Measurements from ENCODE around the gene PPP6R3. TPM values are rescaled to one million over a fixed set of nuclear protein-coding genes. Genes with fewer than 3 reads are reported as not detected.
"Not testable (repeated sequence)": the region's sequence is repeated elsewhere in the genome, so short reads cannot be mapped to it uniquely, and the experiment has no call there.

PPP6R3 gene
- total RNA-seq, 4 donors from 2014 or later, result 103 to 150 (median 119) TPM

GRCh38 chr11:68632802-68633201 lies 172.2 kb downstream of the PPP6R3 start:
- TF ChIP-seq, protein P1, sequence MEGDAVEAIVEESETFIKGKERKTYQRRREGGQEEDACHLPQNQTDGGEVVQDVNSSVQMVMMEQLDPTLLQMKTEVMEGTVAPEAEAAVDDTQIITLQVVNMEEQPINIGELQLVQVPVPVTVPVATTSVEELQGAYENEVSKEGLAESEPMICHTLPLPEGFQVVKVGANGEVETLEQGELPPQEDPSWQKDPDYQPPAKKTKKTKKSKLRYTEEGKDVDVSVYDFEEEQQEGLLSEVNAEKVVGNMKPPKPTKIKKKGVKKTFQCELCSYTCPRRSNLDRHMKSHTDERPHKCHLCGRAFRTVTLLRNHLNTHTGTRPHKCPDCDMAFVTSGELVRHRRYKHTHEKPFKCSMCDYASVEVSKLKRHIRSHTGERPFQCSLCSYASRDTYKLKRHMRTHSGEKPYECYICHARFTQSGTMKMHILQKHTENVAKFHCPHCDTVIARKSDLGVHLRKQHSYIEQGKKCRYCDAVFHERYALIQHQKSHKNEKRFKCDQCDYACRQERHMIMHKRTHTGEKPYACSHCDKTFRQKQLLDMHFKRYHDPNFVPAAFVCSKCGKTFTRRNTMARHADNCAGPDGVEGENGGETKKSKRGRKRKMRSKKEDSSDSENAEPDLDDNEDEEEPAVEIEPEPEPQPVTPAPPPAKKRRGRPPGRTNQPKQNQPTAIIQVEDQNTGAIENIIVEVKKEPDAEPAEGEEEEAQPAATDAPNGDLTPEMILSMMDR (IDR thresholded peaks at IDR 0.05), result peak in 1 of 5 experiments; percentile 11
- no peak for TF ChIP-seq POLR2A (IDR thresholded peaks at IDR 0.05)
- no peaks in the 10 kb centered on the region for H3K36me3 ChIP-seq
- 57 to 59% methylated on average over 6 of the region's 6 CpGs for WGBS, 2 donors
- no peak for DNase-seq (ENCODE audit: low spot score in 2 of 2)
- H3K4me3 ChIP-seq, result no peak overlapping the region
- H3K9me3 ChIP-seq, result no peaks in the 10 kb centered on the region
- no peaks in the 10 kb centered on the region for H3K27me3 ChIP-seq
- H3K4me1 ChIP-seq, result no peaks in the 10 kb centered on the region
- no peak overlapping the region for H3K27ac ChIP-seq

- H3K36me3 ChIP-seq; DNase-seq (ENCODE audit: low spot score in 2 of 2); H3K27ac ChIP-seq; H3K27me3 ChIP-seq; H3K4me1 ChIP-seq; H3K9me3 ChIP-seq; H3K4me3 ChIP-seq: not testable (repeated sequence)
- 82 to 88% methylated on average over 6 to 7 of the region's 7 CpGs for WGBS, 2 donors
These were observed 174.1 kb downstream of the PPP6R3 start for GRCh38 chr11:68634606-68635005.

GRCh38 chr11:68635172-68635571 lies 174.6 kb downstream of the PPP6R3 start:
- not testable (repeated sequence) for H3K27ac ChIP-seq; H3K4me3 ChIP-seq; DNase-seq (ENCODE audit: low spot score in 2 of 2); H3K27me3 ChIP-seq; H3K4me1 ChIP-seq; H3K36me3 ChIP-seq; H3K9me3 ChIP-seq
- WGBS, 2 donors, result 57 to 83% methylated on average over 5 to 7 of the region's 7 CpGs

GRCh38 chr11:68635883-68636282 lies 175.3 kb downstream of the PPP6R3 start:
- not testable (repeated sequence) for H3K9me3 ChIP-seq; H3K27me3 ChIP-seq; H3K4me1 ChIP-seq; H3K36me3 ChIP-seq; H3K4me3 ChIP-seq; DNase-seq (ENCODE audit: low spot score in 2 of 2); H3K27ac ChIP-seq
- WGBS, 2 donors, result 71 to 80% methylated on average over 9 to 10 of the region's 10 CpGs

DNA sequence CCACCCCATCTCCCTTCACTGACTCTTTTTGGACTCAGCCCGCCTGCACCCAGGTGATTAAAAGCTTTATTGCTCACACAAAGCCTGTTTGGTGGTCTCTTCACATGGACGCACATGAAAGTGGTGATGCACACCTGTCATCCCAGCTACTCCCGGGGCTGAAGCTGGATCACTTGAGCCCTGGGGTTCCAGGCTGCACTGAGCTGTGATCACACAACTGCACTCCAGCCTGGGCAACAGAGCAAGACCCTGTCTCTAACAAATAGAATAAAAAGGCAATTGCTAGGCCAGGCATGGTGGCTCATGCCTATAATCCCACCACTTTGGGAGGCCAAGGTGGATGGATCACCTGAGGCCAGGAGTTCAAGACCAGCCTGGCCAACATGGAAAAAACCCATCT lies 178.8 kb downstream of the PPP6R3 start:
- H3K27me3 ChIP-seq; H3K4me1 ChIP-seq; H3K36me3 ChIP-seq; H3K27ac ChIP-seq; H3K4me3 ChIP-seq; H3K9me3 ChIP-seq; DNase-seq (ENCODE audit: low spot score in 2 of 2): not testable (repeated sequence)
- 86 to 87% methylated on average over 3 of the region's 3 CpGs for WGBS, 2 donors

GRCh38 chr11:68641880-68642279 lies 181.3 kb downstream of the PPP6R3 start:
- DNase-seq (ENCODE audit: low spot score in 2 of 2), result no peak
- Histone ChIP-seq H3K4me1 (no peaks in the 10 kb centered on the region), H3K9me3 (peaks cover 0 to 13% (median 4%) of the 10 kb centered on the region in 4 donors), H3K27me3 (no peaks in the 10 kb centered on the region), H3K36me3 (no peaks in the 10 kb centered on the region), H3K27ac (no peak overlapping the region), H3K4me3 (no peak overlapping the region)
- WGBS, 2 donors, result 86% methylated on average over 13 to 15 of the region's 15 CpGs
- TF ChIP-seq EP300 (IDR thresholded peaks at IDR 0.05) (no peak), POLR2A (IDR thresholded peaks at IDR 0.05) (no peak)
- TF ChIP-seq, protein P1 (IDR thresholded peaks at IDR 0.05), result no peak

DNA sequence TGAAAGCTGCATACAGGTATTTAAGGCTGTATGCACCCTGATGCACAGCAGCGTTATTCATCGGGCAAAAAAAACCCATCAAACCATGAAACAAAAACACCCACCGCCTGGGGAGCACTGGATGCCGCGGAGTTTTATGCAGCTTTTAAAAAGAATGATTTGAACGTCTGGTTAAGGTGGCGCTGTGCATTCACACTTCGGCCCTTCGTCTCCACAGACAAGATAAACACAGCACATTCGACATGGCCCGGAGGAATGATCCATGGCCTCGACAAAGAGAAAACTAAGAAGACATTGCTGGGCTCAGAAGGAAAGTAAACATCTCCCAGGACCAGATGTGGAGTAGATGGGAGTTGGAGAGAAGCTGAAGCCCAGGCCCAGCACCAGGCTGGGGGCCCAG lies 183.0 kb downstream of the PPP6R3 start:
- 28 to 32% methylated on average over 12 of the region's 12 CpGs for WGBS, 2 donors
- Histone ChIP-seq H3K36me3 (no peaks in the 10 kb centered on the region), H3K4me1 (no peaks in the 10 kb centered on the region), H3K27me3 (no peaks in the 10 kb centered on the region), H3K4me3 (no peak overlapping the region), H3K9me3 (peaks cover 0 to 26% (median 6%) of the 10 kb centered on the region in 4 donors), H3K27ac (no peak overlapping the region)
- DNase-seq (ENCODE audit: low spot score in 2 of 2), result peak in 1 of 2 donors; percentile 11
- no peak for TF ChIP-seq POLR2A (IDR thresholded peaks at IDR 0.05)
- TF ChIP-seq EP300 (IDR thresholded peaks at IDR 0.05), result no peak
- TF ChIP-seq, protein P1 (IDR thresholded peaks at IDR 0.05), result no peak
